GM19023 (cell line): Measurements from ENCODE around the gene ETFB.
"Not testable (repeated sequence)": the region's sequence is repeated elsewhere in the genome, so short reads cannot be mapped to it uniquely, and the experiment has no call there.

Experiments
- ATAC-seq: cut with Tn5 transposase; IDR thresholded peaks from one replicate; pipeline ENCODE4 v1.9.1; 2021; ENCODE audit warnings: mild to moderate bottlenecking, moderate library complexity; ENCODE audit not compliant: unreplicated experiment

ETFB gene

DNA sequence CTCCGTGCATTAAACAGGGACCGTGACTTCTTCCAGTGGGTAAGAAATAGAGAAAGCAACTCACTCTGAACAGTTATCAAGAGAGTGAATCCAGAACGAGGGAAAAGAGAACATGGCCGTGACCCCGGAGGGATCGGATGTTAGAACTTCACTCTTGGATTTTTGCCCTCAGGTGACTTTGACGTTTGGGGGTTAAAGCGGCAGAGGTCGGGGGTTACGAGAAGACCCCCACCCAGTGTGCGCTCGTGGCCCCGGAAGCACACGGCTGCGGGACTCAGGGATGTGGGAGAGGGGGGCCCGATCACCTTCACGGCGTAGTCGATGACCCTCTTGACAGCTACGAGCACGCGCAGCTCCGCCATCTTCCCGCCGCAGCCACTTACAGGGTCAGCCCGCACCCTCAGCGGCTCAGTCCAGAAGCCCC lies at the start of gene ETFB:
ETFB (minus strand) TSS at position 424 of the 424 bp plus-strand sequence; CDS start at position 362, 62 bp downstream.
- no peak for ATAC-seq

DNA sequence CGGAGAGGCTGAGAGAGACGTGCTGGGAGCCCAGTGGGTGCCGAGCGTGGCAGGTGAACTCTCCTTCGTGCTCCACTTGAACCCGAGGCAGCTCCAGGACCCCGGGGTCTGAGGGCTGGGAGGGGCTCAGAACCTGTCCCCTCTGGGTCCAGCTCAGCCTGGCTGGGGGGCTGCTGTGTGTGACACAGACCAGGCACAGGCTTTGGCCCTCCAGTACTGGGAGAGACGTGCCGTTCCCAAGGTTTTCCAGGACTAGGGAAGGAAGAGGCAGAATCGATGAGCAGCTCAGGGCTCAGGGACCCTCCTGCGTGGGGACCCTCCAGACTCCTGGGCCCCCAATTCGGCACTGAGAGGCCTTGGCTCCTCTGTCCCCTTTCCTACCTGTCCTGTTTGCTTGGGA lies 49.0 kb upstream of the ETFB start:
- no peak for ATAC-seq

DNA sequence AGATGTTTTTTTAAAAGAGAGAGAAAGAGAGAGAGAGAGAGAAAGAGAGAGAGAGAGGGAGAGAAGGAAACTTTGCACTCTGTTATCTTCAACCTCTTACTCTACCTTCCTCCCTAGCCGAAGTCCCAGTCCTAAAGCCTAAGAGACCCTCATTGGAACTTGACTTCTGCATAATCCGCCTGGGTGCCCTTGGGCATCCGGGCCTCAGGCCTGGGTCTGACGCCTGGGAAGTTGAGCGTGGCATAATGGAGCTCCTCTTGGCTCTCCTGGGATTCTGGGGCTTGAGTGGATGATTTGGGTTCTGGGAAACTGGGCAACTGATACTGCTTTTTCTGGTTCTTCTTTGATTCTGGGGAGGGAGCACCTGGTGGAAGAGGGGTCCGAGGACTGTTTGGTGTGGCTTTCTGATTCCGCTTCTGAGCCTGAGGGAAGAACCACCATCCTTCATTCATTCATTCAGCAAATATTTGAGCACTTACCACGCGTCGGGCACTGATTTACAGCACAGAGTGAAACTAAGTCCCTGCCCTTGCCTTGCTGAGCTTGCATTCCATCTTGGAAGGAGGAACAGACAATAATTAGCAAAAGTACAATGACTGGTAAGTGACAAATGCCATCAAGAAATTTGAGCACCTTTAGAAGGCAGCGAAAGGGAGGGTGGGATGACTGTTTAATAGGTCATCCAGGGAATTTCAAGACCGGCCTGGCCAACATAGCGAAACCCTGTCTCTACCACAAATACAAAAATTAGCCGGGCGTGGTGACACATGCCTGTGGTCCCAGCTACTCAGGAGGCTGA lies 45.0 kb upstream of the ETFB start:
- ATAC-seq, result no peak

DNA sequence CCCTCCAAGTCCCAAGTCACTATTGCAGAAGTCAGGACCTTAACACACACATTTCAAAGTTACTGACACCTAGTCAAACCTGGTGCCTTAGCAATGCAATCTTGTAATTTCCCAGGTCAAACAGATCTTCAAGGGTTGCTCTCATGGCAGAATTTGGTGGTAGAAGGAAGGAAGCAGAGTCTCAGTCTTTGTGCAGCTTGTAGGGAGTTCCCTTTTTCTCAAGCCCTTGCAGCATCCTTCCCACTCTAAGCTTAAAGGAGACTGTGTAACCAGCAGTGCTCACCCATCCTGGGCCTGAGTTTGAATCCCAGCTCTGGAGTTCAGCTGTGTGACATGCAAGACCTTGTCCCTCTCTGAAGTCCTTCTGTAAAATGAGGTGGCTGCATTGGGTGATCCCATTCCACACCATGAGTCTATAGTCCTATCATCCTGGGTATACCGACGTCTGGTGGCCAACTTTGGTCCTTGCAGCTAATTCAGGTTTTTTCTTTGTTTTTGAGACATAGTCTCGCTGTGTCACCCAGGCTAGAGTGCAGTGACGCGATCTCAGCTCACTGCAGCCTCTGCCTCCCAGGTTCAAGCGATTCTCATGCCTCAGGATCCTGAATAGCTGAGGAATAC lies 41.4 kb upstream of the ETFB start:
- no peak for ATAC-seq

DNA sequence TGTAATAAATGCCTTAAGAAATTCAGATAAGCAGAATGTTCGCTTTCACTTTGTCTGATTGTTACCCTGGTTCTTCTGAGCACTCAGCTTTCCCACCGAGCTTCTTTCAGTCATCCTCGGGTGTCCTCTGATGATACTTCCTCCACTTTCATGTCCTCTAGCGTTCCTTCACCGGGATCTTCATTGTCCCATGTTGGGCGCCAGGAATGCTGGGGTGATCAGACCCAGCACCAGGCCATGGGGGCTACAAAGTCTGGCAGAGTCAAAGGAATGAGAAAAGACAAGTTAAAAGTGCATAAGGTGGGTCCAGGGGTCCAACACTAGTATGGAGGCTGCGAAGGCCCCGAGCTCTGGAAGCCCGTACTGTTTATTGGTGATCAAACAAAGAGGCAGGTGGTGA lies 35.9 kb upstream of the ETFB start:
- no peak for ATAC-seq

DNA sequence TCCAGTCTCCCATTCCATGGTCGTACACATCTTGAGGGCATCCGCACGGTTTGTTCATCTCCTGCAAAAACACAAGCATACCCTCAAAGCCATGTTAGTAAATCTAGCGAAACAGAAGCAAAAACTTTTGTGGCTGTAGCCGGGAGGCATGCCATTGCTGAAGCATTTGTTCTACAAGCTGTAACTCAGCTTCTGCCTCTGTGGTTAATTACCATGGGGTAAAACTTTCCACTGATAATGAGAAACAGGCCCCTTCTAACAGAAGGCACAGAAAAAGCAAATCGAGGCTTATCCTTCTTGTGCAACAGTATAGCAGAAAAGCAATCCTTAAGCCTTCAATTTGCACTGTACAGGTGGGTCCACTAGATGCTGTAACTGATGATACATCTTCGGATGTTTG lies 33.7 kb upstream of the ETFB start:
- ATAC-seq, result not testable (repeated sequence)

DNA sequence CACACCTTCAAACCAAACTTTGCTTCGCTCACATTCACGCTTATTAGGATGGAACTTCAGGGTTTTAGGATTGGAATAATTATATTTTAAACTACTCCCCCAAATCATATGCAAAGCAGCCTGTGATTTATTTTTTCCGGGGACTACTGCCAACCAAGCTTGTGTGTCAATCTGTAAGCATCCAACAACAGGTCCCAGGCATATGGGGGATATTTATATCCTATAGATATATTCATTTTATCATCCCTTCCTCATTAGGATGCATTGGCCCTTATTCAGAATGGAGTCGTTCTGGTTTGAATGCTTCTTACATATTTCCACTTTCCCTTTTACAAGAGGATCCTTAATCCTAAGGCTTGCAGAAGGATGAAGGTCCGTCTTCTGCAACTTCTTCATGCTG lies 33.0 kb upstream of the ETFB start:
- ATAC-seq, result no peak

DNA sequence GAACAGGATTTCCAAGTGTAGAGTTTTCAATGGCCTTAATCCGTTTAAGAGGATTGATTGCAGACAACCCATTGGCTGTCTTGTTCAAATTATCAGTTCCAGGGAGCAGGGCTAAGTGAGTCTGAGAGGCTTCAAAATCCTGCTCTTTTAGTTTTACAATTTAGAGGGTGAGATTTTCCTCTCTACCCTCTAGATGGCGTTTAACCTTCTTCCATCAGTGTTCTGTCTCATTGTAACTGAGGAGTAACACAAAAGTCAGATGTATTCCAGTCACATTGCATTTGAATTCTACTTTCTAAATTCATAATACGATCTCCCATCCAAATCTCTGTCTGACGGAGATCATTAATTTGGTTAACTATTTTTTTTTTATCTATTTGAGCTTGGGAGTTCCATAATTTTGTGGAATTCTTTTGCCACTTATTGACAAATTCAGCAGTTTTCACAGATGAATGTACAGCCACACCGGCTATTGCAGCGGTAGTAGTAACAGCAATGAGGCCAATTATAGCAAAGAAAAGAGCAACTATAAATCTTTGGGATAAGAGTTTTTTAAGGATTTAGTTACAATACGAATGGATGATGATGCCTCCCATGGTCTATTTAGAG lies 32.0 kb upstream of the ETFB start:
- ATAC-seq, result no peak

DNA sequence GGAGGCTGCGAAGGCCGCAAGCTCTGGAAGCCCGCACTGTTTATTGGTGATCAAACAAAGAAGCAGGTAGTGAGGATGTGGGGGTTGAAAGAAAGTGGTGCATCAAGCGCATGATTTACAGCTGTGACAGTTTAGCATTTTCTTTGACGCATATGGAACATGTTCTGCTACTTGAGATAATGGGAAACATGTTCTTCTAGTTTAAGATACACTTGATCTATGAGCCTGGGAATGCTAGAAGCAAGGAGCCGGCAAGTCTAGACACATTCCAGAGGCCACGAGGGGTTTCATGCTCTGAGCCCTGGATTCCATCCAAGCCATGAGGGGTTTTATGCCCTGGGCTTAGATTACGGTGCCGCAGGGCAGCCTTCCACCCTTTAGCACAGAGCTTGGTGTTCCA lies 31.3 kb upstream of the ETFB start:
- not testable (repeated sequence) for ATAC-seq

DNA sequence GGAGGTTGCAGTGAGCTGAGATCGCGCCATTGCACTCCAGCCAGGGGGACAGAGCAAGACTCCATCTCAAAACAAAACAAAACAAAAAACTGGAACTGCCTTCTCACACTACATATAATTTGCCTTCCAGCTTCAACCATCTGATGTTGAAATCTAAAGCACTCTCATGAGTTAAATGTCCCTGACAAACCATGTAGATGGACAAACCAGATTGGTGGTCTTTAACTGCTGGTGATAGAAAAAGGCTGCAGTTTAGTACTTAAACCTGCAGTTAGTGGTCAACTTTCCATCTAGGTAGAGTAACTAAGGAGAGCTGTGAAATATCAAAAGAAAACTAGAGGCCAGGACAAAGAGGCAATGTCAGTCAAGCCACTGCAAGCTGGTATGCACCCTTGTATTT lies 30.0 kb upstream of the ETFB start:
- ATAC-seq, result no peak

DNA sequence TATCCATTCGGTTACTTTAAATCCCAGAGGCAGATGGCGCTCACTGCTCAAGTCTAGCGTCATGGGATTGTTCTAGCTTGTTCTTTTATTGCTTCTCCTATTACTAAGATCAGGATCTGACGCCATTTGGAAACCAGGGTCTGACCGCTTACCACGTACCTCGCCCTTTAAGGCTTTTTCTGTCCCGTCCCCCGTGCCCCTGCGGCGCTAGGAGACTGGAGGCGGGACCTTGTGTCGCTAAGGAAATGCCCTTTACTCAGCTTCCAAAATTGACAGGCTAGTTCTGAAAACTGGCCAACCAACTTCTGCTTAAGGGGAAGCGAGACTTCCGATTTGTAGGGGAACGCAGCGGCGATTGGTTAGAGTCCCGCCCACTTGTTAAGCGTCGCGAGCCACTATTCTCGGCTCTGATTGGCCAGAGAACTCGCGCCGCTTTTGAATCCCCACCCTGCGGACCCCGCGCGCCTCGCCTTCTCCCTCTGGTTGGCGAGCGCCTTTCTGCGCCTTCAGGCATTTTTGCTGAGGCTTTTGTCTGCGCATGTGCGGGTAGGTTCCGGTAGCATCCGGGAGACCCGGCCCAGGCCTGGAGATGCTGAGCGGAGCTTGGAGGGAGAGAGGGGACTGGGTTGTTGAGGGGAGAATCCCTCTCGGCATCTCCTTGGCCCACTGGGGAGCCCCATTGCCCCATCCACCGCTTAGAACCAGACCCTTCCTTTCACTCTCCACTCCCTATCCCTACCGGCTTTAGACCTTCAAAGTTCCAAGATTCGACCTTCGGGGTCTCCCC lies 28.1 kb upstream of the ETFB start:
- ATAC-seq, result peak; percentile 92

DNA sequence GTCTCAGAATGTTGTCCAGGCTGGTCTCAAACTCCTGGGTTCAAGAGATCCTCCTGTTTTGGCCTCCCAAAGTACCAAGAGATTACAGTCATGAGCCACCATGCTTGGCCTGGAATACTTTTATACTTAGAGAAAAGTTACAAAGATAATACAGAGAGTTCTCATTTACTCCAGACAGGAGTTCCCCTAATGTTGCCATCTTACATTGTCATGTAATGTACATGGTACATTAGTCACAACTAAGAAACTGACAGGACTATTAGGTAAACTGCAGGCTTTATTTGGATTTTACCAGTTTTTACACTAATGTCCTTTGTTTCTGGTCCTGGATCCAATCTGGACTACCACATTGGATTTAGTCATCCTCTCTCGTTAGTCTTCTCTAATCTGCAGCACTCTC lies 26.5 kb upstream of the ETFB start:
- ATAC-seq, result no peak

DNA sequence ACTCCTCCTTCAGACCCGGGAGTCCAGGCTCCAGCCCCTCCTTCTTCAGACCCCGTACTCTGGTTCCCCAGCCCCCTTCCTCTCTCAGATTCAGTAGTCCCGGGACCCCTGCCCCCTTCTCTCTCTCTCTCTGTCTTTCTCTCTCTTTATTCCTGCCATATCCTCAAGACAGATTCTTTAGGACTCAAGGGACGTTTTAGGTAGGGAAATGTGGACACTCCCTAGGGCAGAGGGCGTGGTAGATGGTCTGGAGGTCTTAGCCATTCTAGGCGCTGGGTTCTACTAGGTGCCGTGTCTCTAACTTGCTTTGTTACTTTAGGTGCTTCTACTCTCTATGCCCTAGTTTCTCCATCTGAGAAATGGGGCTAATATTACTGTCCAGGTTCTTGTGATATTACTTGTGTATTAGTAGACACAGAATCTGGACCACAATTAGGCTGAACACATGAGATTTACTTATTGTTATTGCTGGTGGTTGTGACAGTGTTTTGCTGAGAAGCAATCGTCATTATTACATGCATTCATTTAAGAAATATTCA lies 25.0 kb upstream of the ETFB start:
- no peak for ATAC-seq

DNA sequence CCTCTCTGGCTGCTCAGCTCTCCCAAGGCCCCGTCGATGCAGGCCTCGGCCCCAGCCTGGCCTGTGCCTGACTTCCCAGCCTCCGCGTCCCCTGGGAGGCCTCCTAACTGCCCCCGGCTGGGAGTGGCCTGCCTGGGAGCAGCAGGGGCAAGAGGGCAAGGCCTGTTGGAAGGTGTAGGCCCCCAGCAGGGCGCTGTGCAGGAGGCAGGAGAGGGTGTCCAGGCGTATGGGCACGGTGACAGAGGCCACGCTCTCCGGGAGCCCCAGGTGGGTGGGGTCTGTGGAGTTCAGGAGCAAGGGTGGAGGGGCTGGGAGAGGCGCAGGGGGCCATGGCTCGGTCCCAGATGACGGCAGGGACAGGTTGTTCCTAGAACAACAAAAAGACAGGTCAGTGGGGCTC lies 23.0 kb upstream of the ETFB start:
- no peak for ATAC-seq

DNA sequence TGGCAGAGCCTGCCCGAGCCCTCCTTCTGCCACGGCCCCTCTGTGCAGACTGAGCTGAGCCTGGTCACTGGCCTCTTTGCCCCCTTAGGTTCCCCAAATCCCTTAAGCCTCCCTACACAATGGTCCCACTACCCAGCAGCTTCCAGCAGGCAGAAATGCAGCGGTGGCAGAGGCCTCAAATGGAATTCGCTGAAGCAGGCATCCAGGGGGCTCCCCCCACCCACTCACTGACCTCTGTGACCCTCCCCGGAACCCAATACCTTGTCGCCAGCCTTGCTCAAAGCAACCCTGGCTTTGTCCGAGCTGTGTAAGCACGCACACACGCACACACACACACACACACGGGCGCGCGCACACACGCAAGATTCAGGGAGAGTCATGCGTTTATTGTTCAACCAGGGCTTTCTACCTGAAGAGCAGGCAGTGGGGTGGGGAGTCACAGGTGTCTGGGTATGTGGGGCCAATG lies 21.8 kb upstream of the ETFB start, which contains the start of gene LIM2:
LIM2 (minus strand) TSS at position 51 of the 466 bp plus-strand sequence. CDS start 531 bp downstream, outside the sequence.
- no peak for ATAC-seq

DNA sequence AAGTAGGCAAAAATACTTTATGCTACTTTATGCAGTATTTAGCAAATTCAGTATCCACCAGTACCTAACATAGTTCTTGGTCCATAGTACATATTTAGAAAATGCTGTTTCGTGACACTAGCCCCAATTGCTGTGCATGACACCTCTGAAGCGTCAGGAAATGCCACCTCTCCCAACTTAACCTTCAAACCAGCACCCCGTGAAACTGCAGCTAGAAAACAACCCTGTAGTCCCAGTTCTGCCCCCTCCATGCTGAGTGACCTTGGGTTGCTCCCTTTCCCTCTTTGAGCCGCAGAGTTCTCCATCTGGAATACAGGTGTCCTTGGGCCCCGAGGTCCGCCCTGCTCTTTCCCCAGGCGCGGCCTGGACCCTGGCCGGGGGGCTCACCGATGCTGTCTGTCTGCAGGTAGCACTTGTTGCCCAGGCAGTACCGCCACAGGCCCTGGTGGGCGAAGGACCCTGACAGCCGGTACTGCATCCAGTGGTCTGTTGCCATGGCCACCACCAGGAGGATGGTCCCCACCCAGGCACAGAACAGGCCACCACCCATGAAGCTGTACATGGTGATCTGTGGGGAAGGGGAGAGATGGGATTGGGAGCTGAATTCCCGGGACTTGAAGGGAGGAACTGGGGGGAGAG lies 20.8 kb upstream of the ETFB start:
- no peak for ATAC-seq

DNA sequence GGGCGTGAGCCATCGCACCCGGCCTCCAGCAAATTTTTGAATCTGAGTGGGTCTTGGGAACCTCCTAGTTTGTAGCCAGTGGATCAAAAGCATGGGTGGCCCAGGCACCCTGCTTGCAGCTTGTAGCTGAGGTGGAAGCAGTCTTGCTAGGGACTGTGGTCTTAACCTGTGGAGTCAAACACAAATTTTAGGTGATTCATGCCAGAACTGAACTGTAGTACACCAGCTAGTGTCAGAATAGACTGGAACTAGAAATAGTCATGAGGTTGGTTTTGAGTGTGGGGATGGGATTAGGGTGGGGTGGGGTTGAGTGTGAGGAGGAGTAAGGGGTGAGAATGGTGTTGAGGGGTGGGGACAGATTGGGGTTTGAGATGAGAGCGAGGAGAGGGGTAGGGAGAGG lies 15.8 kb upstream of the ETFB start:
- ATAC-seq, result no peak

DNA sequence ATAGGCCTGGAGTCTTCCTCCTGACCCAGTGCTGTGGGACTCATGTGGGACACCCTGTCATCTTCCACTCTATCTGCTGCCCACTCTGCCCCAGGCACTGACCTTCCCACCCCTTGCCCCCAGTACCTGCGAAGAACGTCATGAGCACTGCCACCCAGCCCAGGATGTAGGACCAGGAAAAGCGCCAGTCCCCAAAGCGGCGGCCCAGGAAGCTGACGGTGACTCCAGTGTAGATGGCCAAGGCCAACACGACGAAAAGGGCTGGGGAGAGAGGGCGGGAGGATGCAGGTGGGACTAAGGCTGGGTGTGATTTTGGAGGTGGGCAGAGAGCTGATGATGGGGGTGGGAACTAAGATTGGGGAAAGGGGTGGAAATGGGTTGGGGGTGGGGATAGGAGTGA lies 14.2 kb upstream of the ETFB start:
- ATAC-seq, result no peak

DNA sequence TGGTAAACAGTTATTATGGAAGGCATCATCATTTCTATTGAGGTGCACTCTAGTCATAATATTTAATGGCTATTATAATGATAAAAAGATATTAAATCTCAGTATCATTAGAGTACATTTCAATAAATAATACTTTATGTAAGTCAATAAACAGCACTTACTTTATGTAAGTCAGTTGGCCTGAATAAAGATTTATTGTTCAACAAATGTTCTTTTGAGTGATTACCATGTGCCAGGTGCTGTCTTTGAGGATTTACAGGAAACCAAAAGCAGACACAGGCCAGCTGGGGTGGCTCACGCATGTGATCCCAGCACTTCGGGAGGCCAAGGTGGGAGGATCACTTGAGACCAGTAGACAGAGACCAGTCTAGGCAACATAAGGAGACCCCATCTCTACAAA lies 11.2 kb upstream of the ETFB start:
- ATAC-seq, result no peak

DNA sequence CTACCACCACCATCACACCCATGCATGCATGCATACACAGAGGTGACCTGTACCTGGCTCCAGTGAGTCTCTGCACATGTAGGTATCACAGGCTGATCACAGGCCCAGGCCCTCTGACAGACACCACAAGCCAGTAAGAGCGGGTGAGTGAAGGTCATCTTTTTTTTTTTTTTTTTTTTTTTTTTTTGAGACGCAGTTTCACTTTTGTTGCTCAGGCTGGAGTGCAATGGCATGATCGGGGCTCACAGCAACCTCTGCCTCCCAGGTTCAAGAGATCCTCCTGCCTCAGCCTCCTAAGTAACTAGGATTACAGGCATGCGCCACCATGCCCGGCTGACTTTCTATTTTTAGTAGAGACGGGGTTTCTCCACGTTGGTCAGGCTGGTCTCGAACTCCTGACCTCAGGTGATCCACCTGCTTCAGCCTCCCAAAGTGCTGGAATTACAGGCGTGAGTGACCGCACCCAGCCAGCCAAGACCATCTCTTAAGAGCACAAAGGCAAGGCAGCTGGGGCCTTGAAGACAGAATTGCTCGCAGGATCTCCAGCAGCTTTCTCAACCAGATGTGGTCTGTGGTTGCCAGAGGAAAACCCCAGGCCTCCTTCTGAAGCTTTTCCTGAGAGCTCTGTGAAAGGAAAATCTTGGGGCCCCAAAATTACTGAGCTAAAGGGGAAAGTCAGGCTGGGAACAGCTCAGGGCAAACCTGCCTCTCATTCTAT lies 9.5 kb upstream of the ETFB start:
- no peak for ATAC-seq
